Testis (tissue), 3 donors: Measurements from ENCODE around the gene TTLL7. TPM values are rescaled to one million over a fixed set of nuclear protein-coding genes. Genes with fewer than 3 reads are reported as not detected.
"Not testable (repeated sequence)": the region's sequence is repeated elsewhere in the genome, so short reads cannot be mapped to it uniquely, and the experiment has no call there.

Source experiments
- DNase-seq: peaks from one replicate; pipeline ENCODE4 v3.0.0-alpha.2; 2019
- H3K27ac ChIP-seq, 2 donors: fragments of 200-600 bp; sonication (generic); one replicate each; pipeline ENCODE4 v1.5.1; 2019
- H3K27me3 ChIP-seq: fragments of 200-600 bp; sonication (generic); one replicate; pipeline ENCODE4 v1.5.1; 2019
- H3K36me3 ChIP-seq: fragments of 200-600 bp; sonication (generic); one replicate; pipeline ENCODE4 v1.5.1; 2017; ENCODE audit warnings: low read depth; ENCODE audit errors: missing control alignments
- H3K4me1 ChIP-seq: fragments of 200-600 bp; sonication (generic); one replicate; pipeline ENCODE4 v1.5.1; 2019
- H3K4me3 ChIP-seq, 2 donors: fragments of 200-600 bp; sonication (generic); one replicate each; pipeline ENCODE4 v1.5.1; 2017 to 2019
- H3K9me3 ChIP-seq: fragments of 200-600 bp; sonication (generic); one replicate; pipeline ENCODE4 v1.5.1; 2017
- POLR2A ChIP-seq: fragments of 450-650 bp; IDR thresholded peaks from one replicate; pipeline ENCODE4 v1.6.1; 2017; ENCODE audit warnings: antibody characterized with exemption, mild to moderate bottlenecking, moderate library complexity
- WGBS, 2 donors: methylation state at CpG; one replicate each; pipeline ENCODE4 v1.1.5; 2018; 5-methylcytosine and 5-hydroxymethylcytosine counted together
- intact Hi-C: fragments of 100-400 bp; cut with DNase I; formaldehyde crosslinking; loops from one replicate; pipeline ENCODE4 v1.15.1; 2023; ENCODE audit warnings: low total_unique reads
- polyA plus RNA-seq: library from polyadenylated mRNA; stranded (reverse); fragments of 350-450 nt; fragmentation: Illumina TruSeq; extraction: RNeasy Lipid Tissue Mini Kit (QIAGEN cat#74804); gene quantifications from one replicate; pipeline ENCODE4 v1.2.3, GENCODE V29; 2014; ENCODE audit warnings: low read depth, low replicate concordance; ENCODE audit not compliant: insufficient read depth
- total RNA-seq, 2 donors: library from RNA; depleted of rRNA; stranded (reverse); fragments of >200 nt; gene quantifications; one replicate each; pipeline ENCODE4 v1.2.3, GENCODE V29; 2016
- TF ChIP-seq, protein P1 (sequence below), 3 experiments: fragments of 450-650 bp in 2 of 3; fragments of 200-600 bp in 1 of 3; sonication (generic) in 1 of 3; IDR thresholded peaks; one replicate each; pipeline ENCODE4 v1.5.1; 2016 to 2019; ENCODE audit warnings: antibody characterized with exemption in 3 of 3, mild to moderate bottlenecking in 2 of 3, moderate library complexity in 1 of 3

Gene TTLL7
- total and polyA plus RNA-seq, 3 donors from 2014 or later, result 22.4 to 35.2 (median 28.6) TPM

DNA sequence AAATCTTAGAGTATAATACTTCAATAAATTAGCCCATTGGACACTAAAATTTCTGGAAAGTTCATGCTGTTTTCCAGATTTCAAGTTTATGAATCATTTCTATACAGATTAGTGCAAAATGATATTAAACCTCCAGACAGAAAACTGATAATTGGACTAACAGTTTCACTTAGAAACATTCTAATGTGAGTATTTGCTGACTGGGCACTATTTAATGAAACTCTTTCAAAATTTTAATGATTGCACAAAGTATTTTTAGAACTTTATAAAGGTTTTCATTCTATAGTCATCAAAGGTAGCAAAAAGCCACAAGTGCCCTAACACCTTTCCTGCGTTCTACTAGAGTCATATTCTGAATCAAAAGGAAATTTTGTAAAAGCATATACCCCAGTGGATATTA, 81.0 kb downstream of the TTLL7 start:
- TF ChIP-seq, protein P1, sequence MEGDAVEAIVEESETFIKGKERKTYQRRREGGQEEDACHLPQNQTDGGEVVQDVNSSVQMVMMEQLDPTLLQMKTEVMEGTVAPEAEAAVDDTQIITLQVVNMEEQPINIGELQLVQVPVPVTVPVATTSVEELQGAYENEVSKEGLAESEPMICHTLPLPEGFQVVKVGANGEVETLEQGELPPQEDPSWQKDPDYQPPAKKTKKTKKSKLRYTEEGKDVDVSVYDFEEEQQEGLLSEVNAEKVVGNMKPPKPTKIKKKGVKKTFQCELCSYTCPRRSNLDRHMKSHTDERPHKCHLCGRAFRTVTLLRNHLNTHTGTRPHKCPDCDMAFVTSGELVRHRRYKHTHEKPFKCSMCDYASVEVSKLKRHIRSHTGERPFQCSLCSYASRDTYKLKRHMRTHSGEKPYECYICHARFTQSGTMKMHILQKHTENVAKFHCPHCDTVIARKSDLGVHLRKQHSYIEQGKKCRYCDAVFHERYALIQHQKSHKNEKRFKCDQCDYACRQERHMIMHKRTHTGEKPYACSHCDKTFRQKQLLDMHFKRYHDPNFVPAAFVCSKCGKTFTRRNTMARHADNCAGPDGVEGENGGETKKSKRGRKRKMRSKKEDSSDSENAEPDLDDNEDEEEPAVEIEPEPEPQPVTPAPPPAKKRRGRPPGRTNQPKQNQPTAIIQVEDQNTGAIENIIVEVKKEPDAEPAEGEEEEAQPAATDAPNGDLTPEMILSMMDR (IDR thresholded peaks at IDR 0.05), result no peak
- no peak for TF ChIP-seq POLR2A
- Histone ChIP-seq H3K9me3 (no peaks in the 10 kb centered on the region), H3K4me1 (no peaks in the 10 kb centered on the region), H3K4me3 (no peak overlapping the region), H3K27me3 (no peaks in the 10 kb centered on the region), H3K27ac (no peak overlapping the region), H3K36me3 (no peaks in the 10 kb centered on the region)
- intact Hi-C loops, result no loop called here
- no peak for DNase-seq
- WGBS, 2 donors, result 91 to 100% methylated on average over 1 of the region's 1 CpG

GRCh38 chr1:83916094-83916493, 82.8 kb downstream of the TTLL7 start:
- H3K27me3 ChIP-seq, H3K4me3 ChIP-seq, H3K36me3 ChIP-seq, H3K4me1 ChIP-seq, DNase-seq, H3K9me3 ChIP-seq, intact Hi-C loops, H3K27ac ChIP-seq: not testable (repeated sequence)
- WGBS, 2 donors, result 100% methylated on average over 1 of the region's 1 CpG; no CpG with 5 or more reads in 1 of the 2 donors

GRCh38 chr1:83912876-83913275, 86.1 kb downstream of the TTLL7 start:
- no peak for DNase-seq
- WGBS, 2 donors, result 83 to 90% methylated on average over 2 of the region's 2 CpGs
- Histone ChIP-seq H3K9me3 (no peaks in the 10 kb centered on the region), H3K4me3 (no peak overlapping the region), H3K4me1 (no peaks in the 10 kb centered on the region), H3K27me3 (no peaks in the 10 kb centered on the region), H3K36me3 (no peaks in the 10 kb centered on the region), H3K27ac (no peak overlapping the region)
- intact Hi-C loops, result no loop called here
- TF ChIP-seq, protein P1 (IDR thresholded peaks at IDR 0.05), result no peak
- no peak for TF ChIP-seq POLR2A

GRCh38 chr1:83910461-83910860, 88.5 kb downstream of the TTLL7 start:
- WGBS, 2 donors, result 23 to 35% methylated on average over 3 of the region's 3 CpGs

GRCh38 chr1:83909687-83910086, 89.2 kb downstream of the TTLL7 start:
- no peak overlapping the region for H3K27ac ChIP-seq
- intact Hi-C loops, result no loop called here
- H3K36me3 ChIP-seq, result no peaks in the 10 kb centered on the region
- no peak for TF ChIP-seq POLR2A
- TF ChIP-seq, protein P1 (IDR thresholded peaks at IDR 0.05), result no peak
- no peak overlapping the region for H3K4me3 ChIP-seq
- H3K4me1 ChIP-seq, result no peaks in the 10 kb centered on the region
- no peaks in the 10 kb centered on the region for H3K9me3 ChIP-seq
- no peak for DNase-seq
- no peaks in the 10 kb centered on the region for H3K27me3 ChIP-seq

More at GRCh38 chr1:83910461-83910860, 88.5 kb downstream of the TTLL7 start:
- intact Hi-C loops, result no loop called here
- DNase-seq, result no peak
- Histone ChIP-seq H3K27ac (no peak overlapping the region), H3K27me3 (no peaks in the 10 kb centered on the region), H3K36me3 (no peaks in the 10 kb centered on the region), H3K4me3 (no peak overlapping the region), H3K4me1 (no peaks in the 10 kb centered on the region), H3K9me3 (no peaks in the 10 kb centered on the region)
- TF ChIP-seq, protein P1 (IDR thresholded peaks at IDR 0.05), result no peak
- TF ChIP-seq POLR2A, result no peak
